Neural progenitor cell (in vitro differentiated cells): ENCODE results near the gene MRPL18. TPM values are rescaled to one million over a fixed set of nuclear protein-coding genes. Genes with fewer than 3 reads are reported as not detected.
"Not testable (repeated sequence)": the region's sequence is repeated elsewhere in the genome, so short reads cannot be mapped to it uniquely, and the experiment has no call there.

Experiments
- DNase-seq: peaks from one replicate; pipeline ENCODE4 v3.0.0-alpha.2; 2016; ENCODE audit warnings: low spot score
- H2AFZ ChIP-seq: fragments of 200-600 bp; sonication (generic); replicated peaks from 2 replicates; pipeline ENCODE4 v1.6.1; 2016; ENCODE audit warnings: antibody characterized with exemption
- H3F3A ChIP-seq: fragments of 200-600 bp; sonication (generic); 2 replicates; pipeline ENCODE4 v1.6.1; 2016; ENCODE audit warnings: antibody characterized with exemption, low read depth
- H3K27ac ChIP-seq: fragments of 200-600 bp; sonication (generic); 2 replicates; pipeline ENCODE4 v1.5.1; 2016; ENCODE audit warnings: mild to moderate bottlenecking
- H3K27me3 ChIP-seq: fragments of 200-600 bp; sonication (generic); 2 replicates; pipeline ENCODE4 v1.6.1; 2016; ENCODE audit warnings: mild to moderate bottlenecking, moderate library complexity
- H3K36me3 ChIP-seq: fragments of 200-600 bp; sonication (generic); 2 replicates; pipeline ENCODE4 v1.5.1; 2016
- H3K4me1 ChIP-seq: fragments of 200-600 bp; sonication (generic); 2 replicates; pipeline ENCODE4 v1.6.1; 2016; ENCODE audit warnings: mixed run types
- H3K4me2 ChIP-seq: fragments of 200-600 bp; sonication (generic); 2 replicates; pipeline ENCODE4 v1.6.1; 2016
- H3K4me3 ChIP-seq: fragments of 200-600 bp; sonication (generic); 2 replicates; pipeline ENCODE4 v1.5.1; 2016
- H3K79me2 ChIP-seq: fragments of 200-600 bp; sonication (generic); 2 replicates; pipeline ENCODE4 v1.6.1; 2016; ENCODE audit warnings: low read depth
- H3K9ac ChIP-seq: fragments of 200-600 bp; sonication (generic); 2 replicates; pipeline ENCODE4 v1.6.1; 2016
- H3K9me3 ChIP-seq: fragments of 200-600 bp; sonication (generic); 2 replicates; pipeline ENCODE4 v1.5.1; 2016; ENCODE audit warnings: low read depth
- H4K20me1 ChIP-seq: fragments of 200-600 bp; sonication (generic); 2 replicates; pipeline ENCODE4 v1.6.1; 2016; ENCODE audit warnings: low read depth
- H3K27ac Mint-ChIP-seq: 3 replicates; pipeline ENCODE4 v1.8.0; 2021; ENCODE audit warnings: mixed read lengths
- H3K27me3 Mint-ChIP-seq: 2 replicates; pipeline ENCODE4 v1.8.0; 2022; ENCODE audit warnings: low read depth, mild to moderate bottlenecking, inconsistent platforms, moderate library complexity, mixed read lengths; ENCODE audit not compliant: insufficient read depth
- H3K36me3 Mint-ChIP-seq: 3 replicates; pipeline ENCODE4 v1.8.0; 2021; ENCODE audit warnings: mixed read lengths
- H3K4me1 Mint-ChIP-seq: 3 replicates; pipeline ENCODE4 v1.8.0; 2021; ENCODE audit warnings: mixed read lengths
- H3K4me3 Mint-ChIP-seq: 3 replicates; pipeline ENCODE4 v1.8.0; 2021; ENCODE audit warnings: mild to moderate bottlenecking, moderate library complexity, mixed read lengths
- H3K9me3 Mint-ChIP-seq: 3 replicates; pipeline ENCODE4 v1.8.0; 2020; ENCODE audit warnings: mixed read lengths
- EZH2 ChIP-seq: fragments of 200-600 bp; sonication (generic); IDR thresholded peaks from 2 replicates; pipeline ENCODE4 v1.6.1; 2017; ENCODE audit warnings: antibody characterized with exemption, mild to moderate bottlenecking, moderate library complexity
- EZH2phosphoT487 ChIP-seq: fragments of 200-600 bp; sonication (generic); IDR thresholded peaks from 2 replicates; pipeline ENCODE4 v1.6.1; 2017; ENCODE audit warnings: antibody characterized with exemption
- total RNA-seq: library from RNA; depleted of rRNA; stranded (reverse); fragments of >200 nt; gene quantifications from 2 replicates; pipeline ENCODE4 v1.2.3, GENCODE V29; 2015; ENCODE audit warnings: low replicate concordance
- TF ChIP-seq, protein P1 (sequence below): fragments of 200-600 bp; sonication (generic); IDR thresholded peaks from 2 replicates; pipeline ENCODE4 v1.5.1; 2017; ENCODE audit warnings: antibody characterized with exemption, mild to moderate bottlenecking

Gene MRPL18
- total RNA-seq, 1 donor from 2014 or later = 69.1 TPM

DNA sequence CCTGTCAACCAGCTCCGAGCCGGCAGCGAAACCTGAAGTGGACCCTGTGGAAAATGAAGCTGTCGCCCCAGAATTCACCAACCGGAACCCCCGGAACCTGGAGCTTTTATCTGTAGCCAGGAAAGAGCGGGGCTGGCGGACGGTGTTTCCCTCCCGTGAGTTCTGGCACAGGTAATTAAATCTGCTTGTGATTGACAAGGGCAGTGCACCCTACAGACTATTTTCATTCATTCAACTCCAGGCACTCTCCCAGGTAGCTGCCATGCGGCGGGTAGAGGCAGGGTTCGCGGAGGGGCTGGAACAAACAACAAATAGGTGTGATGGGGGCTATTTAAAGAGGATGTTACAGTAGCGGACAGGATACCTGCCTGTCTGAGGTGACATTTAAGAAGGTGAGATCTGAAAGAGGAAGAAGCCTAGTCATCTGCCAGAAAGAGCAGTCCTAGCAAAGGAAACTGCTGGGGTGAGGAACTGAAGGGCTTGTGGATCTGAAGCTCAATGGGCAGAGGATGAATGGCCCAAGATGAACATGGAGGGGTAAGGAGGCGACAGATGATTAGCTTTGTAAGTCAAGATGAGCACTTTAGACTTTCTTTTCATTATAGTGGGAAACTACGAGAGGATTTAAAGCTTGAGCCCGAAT is 810 bp downstream of the MRPL18 start:
- Mint-ChIP-seq H3K27me3 (no peaks in the 10 kb centered on the region), H3K9me3 (no peaks in the 10 kb centered on the region), H3K4me1 (peaks cover 39% of the 10 kb centered on the region), H3K36me3 (peaks cover 29% of the 10 kb centered on the region), H3K4me3 (peak overlapping the region; percentile 97), H3K27ac (peak overlapping the region; percentile 22)
- Histone ChIP-seq H4K20me1 (peaks cover 39% of the 10 kb centered on the region), H3K9me3 (no peaks in the 10 kb centered on the region), H3K36me3 (peaks cover 41% of the 10 kb centered on the region), H3K9ac (peak overlapping the region; percentile 83), H3K4me1 (peaks cover 22% of the 10 kb centered on the region), H3F3A (peaks cover 9% of the 10 kb centered on the region), H3K4me3 (peak overlapping the region; percentile 99), H3K4me2 (peak overlapping the region; percentile 95), H3K27me3 (no peaks in the 10 kb centered on the region), H3K27ac (no peak overlapping the region), H3K79me2 (peaks cover 78% of the 10 kb centered on the region), H2AFZ (peak overlapping the region; percentile 47)
- TF ChIP-seq EZH2phosphoT487 = no peak
- DNase-seq = peak; percentile 8

DNA sequence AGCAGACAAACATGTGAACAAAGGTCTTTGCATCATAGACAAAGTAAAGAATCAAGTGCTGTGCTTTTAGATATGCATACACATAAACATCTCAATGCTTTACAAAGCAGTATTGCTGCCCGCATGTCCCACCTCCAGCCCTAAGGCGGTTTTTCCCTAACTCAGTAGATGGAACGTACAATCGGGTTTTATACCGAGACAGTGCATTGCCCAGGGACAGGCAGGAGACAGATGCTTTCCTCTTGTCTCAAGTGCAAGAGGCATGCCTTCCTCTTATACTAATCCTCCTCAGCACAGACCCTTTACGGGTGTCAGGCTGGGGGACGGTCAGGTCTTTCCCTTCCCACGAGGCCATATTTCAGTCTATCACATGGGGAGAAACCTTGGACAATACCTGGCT is 4.7 kb downstream of the MRPL18 start:
- H3K27me3 ChIP-seq, H3K27me3 Mint-ChIP-seq, H3K27ac ChIP-seq, H3K27ac Mint-ChIP-seq, H3K4me2 ChIP-seq, H3F3A ChIP-seq, H3K4me3 ChIP-seq, H2AFZ ChIP-seq, H3K9ac ChIP-seq, H3K9me3 Mint-ChIP-seq, H3K9me3 ChIP-seq, DNase-seq: not testable (repeated sequence)
- H4K20me1 ChIP-seq = peaks cover 13% of the 10 kb centered on the region
- H3K4me1 ChIP-seq = peaks cover 11% of the 10 kb centered on the region
- H3K4me1 Mint-ChIP-seq = peaks cover 21% of the 10 kb centered on the region
- peaks cover 28% of the 10 kb centered on the region for H3K36me3 Mint-ChIP-seq
- H3K79me2 ChIP-seq = peaks cover 44% of the 10 kb centered on the region
- H3K36me3 ChIP-seq = peaks cover 20% of the 10 kb centered on the region
- peak overlapping the region; percentile 10 for H3K4me3 Mint-ChIP-seq

GRCh38 chr6:159797554-159797953 is 7.3 kb downstream of the MRPL18 start:
- H3K4me2 ChIP-seq = no peak overlapping the region
- no peak overlapping the region for H3K4me3 ChIP-seq
- H3K9me3 ChIP-seq = no peaks in the 10 kb centered on the region
- no peak overlapping the region for H2AFZ ChIP-seq
- TF ChIP-seq EZH2phosphoT487 (no peak), EZH2 (no peak)
- TF ChIP-seq, protein P1, sequence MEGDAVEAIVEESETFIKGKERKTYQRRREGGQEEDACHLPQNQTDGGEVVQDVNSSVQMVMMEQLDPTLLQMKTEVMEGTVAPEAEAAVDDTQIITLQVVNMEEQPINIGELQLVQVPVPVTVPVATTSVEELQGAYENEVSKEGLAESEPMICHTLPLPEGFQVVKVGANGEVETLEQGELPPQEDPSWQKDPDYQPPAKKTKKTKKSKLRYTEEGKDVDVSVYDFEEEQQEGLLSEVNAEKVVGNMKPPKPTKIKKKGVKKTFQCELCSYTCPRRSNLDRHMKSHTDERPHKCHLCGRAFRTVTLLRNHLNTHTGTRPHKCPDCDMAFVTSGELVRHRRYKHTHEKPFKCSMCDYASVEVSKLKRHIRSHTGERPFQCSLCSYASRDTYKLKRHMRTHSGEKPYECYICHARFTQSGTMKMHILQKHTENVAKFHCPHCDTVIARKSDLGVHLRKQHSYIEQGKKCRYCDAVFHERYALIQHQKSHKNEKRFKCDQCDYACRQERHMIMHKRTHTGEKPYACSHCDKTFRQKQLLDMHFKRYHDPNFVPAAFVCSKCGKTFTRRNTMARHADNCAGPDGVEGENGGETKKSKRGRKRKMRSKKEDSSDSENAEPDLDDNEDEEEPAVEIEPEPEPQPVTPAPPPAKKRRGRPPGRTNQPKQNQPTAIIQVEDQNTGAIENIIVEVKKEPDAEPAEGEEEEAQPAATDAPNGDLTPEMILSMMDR = no peak
- Mint-ChIP-seq H3K36me3 (peaks cover 21% of the 10 kb centered on the region), H3K27ac (no peak overlapping the region), H3K4me1 (peaks cover 9% of the 10 kb centered on the region), H3K27me3 (peaks cover 2% of the 10 kb centered on the region), H3K9me3 (no peaks in the 10 kb centered on the region), H3K4me3 (no peak overlapping the region)
- H3K79me2 ChIP-seq = peaks cover 22% of the 10 kb centered on the region
- no peak overlapping the region for H3K27ac ChIP-seq
- DNase-seq = no peak
- no peaks in the 10 kb centered on the region for H3K4me1 ChIP-seq
- H4K20me1 ChIP-seq = no peaks in the 10 kb centered on the region
- peaks cover 13% of the 10 kb centered on the region for H3K36me3 ChIP-seq
- H3K27me3 ChIP-seq = no peaks in the 10 kb centered on the region
- H3F3A ChIP-seq = no peaks in the 10 kb centered on the region
- H3K9ac ChIP-seq = no peak overlapping the region

GRCh38 chr6:159800141-159800865 is 10.0 kb downstream of the MRPL18 start, which contains the start of gene PNLDC1:
Gene PNLDC1, plus strand, starts transcription at chr6:159800276. Its CDS starts 32 bp downstream, at chr6:159800308.
- H3K4me2 ChIP-seq = no peak within 1 kb of the TSS
- DNase-seq = no peak
- Mint-ChIP-seq H3K27ac (peak within 1 kb of the TSS; percentile 69), H3K27me3 (peaks cover 2% of the 10 kb centered on the region), H3K9me3 (no peaks in the 10 kb centered on the region), H3K36me3 (peaks cover 15% of the 10 kb centered on the region), H3K4me1 (no peaks in the 10 kb centered on the region), H3K4me3 (no peak within 1 kb of the TSS)
- no peak within 1 kb of the TSS for H3K27ac ChIP-seq
- no peak within 1 kb of the TSS for H2AFZ ChIP-seq
- H3K4me1 ChIP-seq = no peaks in the 10 kb centered on the region
- no peak within 1 kb of the TSS for H3K4me3 ChIP-seq
- H3K79me2 ChIP-seq = no peaks in the 10 kb centered on the region
- H4K20me1 ChIP-seq = no peaks in the 10 kb centered on the region
- H3K9me3 ChIP-seq = no peaks in the 10 kb centered on the region
- no peaks in the 10 kb centered on the region for H3K36me3 ChIP-seq
- TF ChIP-seq EZH2phosphoT487 = no peak
- H3K27me3 ChIP-seq = no peaks in the 10 kb centered on the region
- H3K9ac ChIP-seq = no peak within 1 kb of the TSS
- no peaks in the 10 kb centered on the region for H3F3A ChIP-seq
